Measurements from ENCODE around the gene SYT1. TPM values are rescaled to one million over a fixed set of nuclear protein-coding genes. Genes with fewer than 3 reads are reported as not detected.

Gene SYT1
- total and polyA plus RNA-seq, 2 experiments from 2014 or later = 48.7 to 51.7 TPM

- H3K27me3 Mint-ChIP-seq (ENCODE audit: insufficient read depth, low read depth, poor library complexity) = no peaks in the 10 kb centered on the region
- peak; percentile 46 for ATAC-seq
- H3K9me3 Mint-ChIP-seq = no peaks in the 10 kb centered on the region
- H3K4me3 Mint-ChIP-seq = no peak overlapping the region
- Histone ChIP-seq H3K4me3 (no peak overlapping the region), H3K4me2 (peak overlapping the region; percentile 1; the same call in 1 of the 2 replicates), H3K79me2 (replicated peaks; ENCODE audit: insufficient read depth) (0 out of 2 replicates have a peak, but pooled peaks cover 5% of the 10 kb centered on the region), H2AFZ (no peak overlapping the region), H3K27ac (ENCODE audit: low read depth) (no peak overlapping the region), H4K20me1 (replicated peaks; ENCODE audit: insufficient read depth) (no peaks in the 10 kb centered on the region), H3K27me3 (ENCODE audit: insufficient read depth) (no peaks in the 10 kb centered on the region), H3K9me2 (ENCODE audit: insufficient read depth) (no peaks in the 10 kb centered on the region), H3K36me3 (ENCODE audit: insufficient read depth) (no peaks in the 10 kb centered on the region), H3F3A (replicated peaks; ENCODE audit: low read depth) (no peaks in the 10 kb centered on the region), H3K4me1 (ENCODE audit: insufficient read depth) (peaks cover 43% of the 10 kb centered on the region)
- H3K36me3 Mint-ChIP-seq (ENCODE audit: low read depth) = no peaks in the 10 kb centered on the region
- DNase-seq (ENCODE audit: low spot score) = peak; percentile 50
- H3K27ac Mint-ChIP-seq = no peak overlapping the region; the same call in 1 of the 2 replicates
- peaks cover 34% of the 10 kb centered on the region for H3K4me1 Mint-ChIP-seq
- TF ChIP-seq NANOG (IDR thresholded peaks at IDR 0.05; ENCODE audit: borderline replicate concordance) (no peak), JUNB (IDR thresholded peaks at IDR 0.05; ENCODE audit: unreplicated experiment) (no peak), ZNF331 (CRISPR knock-in tag; IDR thresholded peaks at IDR 0.05; ENCODE audit: low read depth) (no peak), EZH2phosphoT487 (IDR thresholded peaks at IDR 0.05; ENCODE audit: unreplicated experiment) (no peak), CREB1 (CRISPR knock-in tag; IDR thresholded peaks at IDR 0.05; ENCODE audit: low read depth) (no peak), REST (IDR thresholded peaks at IDR 0.05; ENCODE audit: unreplicated experiment) (no peak), CTCF (conservative IDR thresholded peaks at IDR 0.05; ENCODE audit: low read depth in 2 of 2) (no peak)
Measured at GRCh38 chr12:79083181-79083580, 218.6 kb downstream of the SYT1 start.

- ATAC-seq (no peak; the same call in 2 of the 3 replicates), DNase-seq (ENCODE audit: low spot score) (no peak)
- Histone ChIP-seq H3K27ac (ENCODE audit: low read depth) (peak overlapping the region; percentile 14; the same call in 1 of the 2 replicates), H3K9me2 (ENCODE audit: insufficient read depth) (no peaks in the 10 kb centered on the region), H3K4me1 (ENCODE audit: insufficient read depth) (peaks cover 43% of the 10 kb centered on the region), H3F3A (replicated peaks; ENCODE audit: low read depth) (no peaks in the 10 kb centered on the region), H2AFZ (no peak overlapping the region), H3K27me3 (ENCODE audit: insufficient read depth) (no peaks in the 10 kb centered on the region), H3K79me2 (replicated peaks; ENCODE audit: insufficient read depth) (0 out of 2 replicates have a peak, but pooled peaks cover 5% of the 10 kb centered on the region), H3K4me2 (peak overlapping the region; percentile 69), H3K4me3 (peak overlapping the region; percentile 25; the same call in 1 of the 2 replicates), H4K20me1 (replicated peaks; ENCODE audit: insufficient read depth) (no peaks in the 10 kb centered on the region), H3K36me3 (ENCODE audit: insufficient read depth) (no peaks in the 10 kb centered on the region)
- peak overlapping the region; percentile 13 for H3K27ac Mint-ChIP-seq
- H3K36me3 Mint-ChIP-seq (ENCODE audit: low read depth) = no peaks in the 10 kb centered on the region
- no peaks in the 10 kb centered on the region for H3K27me3 Mint-ChIP-seq (ENCODE audit: insufficient read depth, low read depth, poor library complexity)
- peak overlapping the region; percentile 17; the same call in 1 of the 3 replicates for H3K4me3 Mint-ChIP-seq
- no peaks in the 10 kb centered on the region for H3K9me3 Mint-ChIP-seq
- H3K4me1 Mint-ChIP-seq = peaks cover 39% of the 10 kb centered on the region
- no peak for TF ChIP-seq ETS1 (IDR thresholded peaks at IDR 0.05)
- no peak for TF ChIP-seq ZNF114 (CRISPR knock-in tag; IDR thresholded peaks at IDR 0.05)
- no peak for TF ChIP-seq REST (IDR thresholded peaks at IDR 0.05; ENCODE audit: unreplicated experiment)
- no peak for TF ChIP-seq JUNB (IDR thresholded peaks at IDR 0.05; ENCODE audit: unreplicated experiment)
- TF ChIP-seq EZH2 (IDR thresholded peaks at IDR 0.05; ENCODE audit: low read depth, unreplicated experiment) = no peak
- TF ChIP-seq CTCF (conservative IDR thresholded peaks at IDR 0.05; ENCODE audit: low read depth in 2 of 2) = no peak
- no peak for TF ChIP-seq POLR2AphosphoS5 (IDR thresholded peaks at IDR 0.05; ENCODE audit: low read depth)
Measured at GRCh38 chr12:79085106-79085682, 220.6 kb downstream of the SYT1 start.
